ENCODE measurements around the gene AP3B1. TPM values are rescaled to one million over a fixed set of nuclear protein-coding genes. Genes with fewer than 3 reads are reported as not detected.

Gene AP3B1
- total and polyA plus RNA-seq, 2 of the 8 experiments (the other 6 are each of a cell fraction or from before 2014, with no cell fraction given), result 45.8 to 48.3 TPM

- TF ChIP-seq, protein P1, sequence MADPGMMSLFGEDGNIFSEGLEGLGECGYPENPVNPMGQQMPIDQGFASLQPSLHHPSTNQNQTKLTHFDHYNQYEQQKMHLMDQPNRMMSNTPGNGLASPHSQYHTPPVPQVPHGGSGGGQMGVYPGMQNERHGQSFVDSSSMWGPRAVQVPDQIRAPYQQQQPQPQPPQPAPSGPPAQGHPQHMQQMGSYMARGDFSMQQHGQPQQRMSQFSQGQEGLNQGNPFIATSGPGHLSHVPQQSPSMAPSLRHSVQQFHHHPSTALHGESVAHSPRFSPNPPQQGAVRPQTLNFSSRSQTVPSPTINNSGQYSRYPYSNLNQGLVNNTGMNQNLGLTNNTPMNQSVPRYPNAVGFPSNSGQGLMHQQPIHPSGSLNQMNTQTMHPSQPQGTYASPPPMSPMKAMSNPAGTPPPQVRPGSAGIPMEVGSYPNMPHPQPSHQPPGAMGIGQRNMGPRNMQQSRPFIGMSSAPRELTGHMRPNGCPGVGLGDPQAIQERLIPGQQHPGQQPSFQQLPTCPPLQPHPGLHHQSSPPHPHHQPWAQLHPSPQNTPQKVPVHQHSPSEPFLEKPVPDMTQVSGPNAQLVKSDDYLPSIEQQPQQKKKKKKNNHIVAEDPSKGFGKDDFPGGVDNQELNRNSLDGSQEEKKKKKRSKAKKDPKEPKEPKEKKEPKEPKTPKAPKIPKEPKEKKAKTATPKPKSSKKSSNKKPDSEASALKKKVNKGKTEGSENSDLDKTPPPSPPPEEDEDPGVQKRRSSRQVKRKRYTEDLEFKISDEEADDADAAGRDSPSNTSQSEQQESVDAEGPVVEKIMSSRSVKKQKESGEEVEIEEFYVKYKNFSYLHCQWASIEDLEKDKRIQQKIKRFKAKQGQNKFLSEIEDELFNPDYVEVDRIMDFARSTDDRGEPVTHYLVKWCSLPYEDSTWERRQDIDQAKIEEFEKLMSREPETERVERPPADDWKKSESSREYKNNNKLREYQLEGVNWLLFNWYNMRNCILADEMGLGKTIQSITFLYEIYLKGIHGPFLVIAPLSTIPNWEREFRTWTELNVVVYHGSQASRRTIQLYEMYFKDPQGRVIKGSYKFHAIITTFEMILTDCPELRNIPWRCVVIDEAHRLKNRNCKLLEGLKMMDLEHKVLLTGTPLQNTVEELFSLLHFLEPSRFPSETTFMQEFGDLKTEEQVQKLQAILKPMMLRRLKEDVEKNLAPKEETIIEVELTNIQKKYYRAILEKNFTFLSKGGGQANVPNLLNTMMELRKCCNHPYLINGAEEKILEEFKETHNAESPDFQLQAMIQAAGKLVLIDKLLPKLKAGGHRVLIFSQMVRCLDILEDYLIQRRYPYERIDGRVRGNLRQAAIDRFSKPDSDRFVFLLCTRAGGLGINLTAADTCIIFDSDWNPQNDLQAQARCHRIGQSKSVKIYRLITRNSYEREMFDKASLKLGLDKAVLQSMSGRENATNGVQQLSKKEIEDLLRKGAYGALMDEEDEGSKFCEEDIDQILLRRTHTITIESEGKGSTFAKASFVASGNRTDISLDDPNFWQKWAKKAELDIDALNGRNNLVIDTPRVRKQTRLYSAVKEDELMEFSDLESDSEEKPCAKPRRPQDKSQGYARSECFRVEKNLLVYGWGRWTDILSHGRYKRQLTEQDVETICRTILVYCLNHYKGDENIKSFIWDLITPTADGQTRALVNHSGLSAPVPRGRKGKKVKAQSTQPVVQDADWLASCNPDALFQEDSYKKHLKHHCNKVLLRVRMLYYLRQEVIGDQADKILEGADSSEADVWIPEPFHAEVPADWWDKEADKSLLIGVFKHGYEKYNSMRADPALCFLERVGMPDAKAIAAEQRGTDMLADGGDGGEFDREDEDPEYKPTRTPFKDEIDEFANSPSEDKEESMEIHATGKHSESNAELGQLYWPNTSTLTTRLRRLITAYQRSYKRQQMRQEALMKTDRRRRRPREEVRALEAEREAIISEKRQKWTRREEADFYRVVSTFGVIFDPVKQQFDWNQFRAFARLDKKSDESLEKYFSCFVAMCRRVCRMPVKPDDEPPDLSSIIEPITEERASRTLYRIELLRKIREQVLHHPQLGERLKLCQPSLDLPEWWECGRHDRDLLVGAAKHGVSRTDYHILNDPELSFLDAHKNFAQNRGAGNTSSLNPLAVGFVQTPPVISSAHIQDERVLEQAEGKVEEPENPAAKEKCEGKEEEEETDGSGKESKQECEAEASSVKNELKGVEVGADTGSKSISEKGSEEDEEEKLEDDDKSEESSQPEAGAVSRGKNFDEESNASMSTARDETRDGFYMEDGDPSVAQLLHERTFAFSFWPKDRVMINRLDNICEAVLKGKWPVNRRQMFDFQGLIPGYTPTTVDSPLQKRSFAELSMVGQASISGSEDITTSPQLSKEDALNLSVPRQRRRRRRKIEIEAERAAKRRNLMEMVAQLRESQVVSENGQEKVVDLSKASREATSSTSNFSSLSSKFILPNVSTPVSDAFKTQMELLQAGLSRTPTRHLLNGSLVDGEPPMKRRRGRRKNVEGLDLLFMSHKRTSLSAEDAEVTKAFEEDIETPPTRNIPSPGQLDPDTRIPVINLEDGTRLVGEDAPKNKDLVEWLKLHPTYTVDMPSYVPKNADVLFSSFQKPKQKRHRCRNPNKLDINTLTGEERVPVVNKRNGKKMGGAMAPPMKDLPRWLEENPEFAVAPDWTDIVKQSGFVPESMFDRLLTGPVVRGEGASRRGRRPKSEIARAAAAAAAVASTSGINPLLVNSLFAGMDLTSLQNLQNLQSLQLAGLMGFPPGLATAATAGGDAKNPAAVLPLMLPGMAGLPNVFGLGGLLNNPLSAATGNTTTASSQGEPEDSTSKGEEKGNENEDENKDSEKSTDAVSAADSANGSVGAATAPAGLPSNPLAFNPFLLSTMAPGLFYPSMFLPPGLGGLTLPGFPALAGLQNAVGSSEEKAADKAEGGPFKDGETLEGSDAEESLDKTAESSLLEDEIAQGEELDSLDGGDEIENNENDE (IDR thresholded peaks at IDR 0.05; ENCODE audit: insufficient replicate concordance, low read length), result no peak
- TF ChIP-seq ATF2 (IDR thresholded peaks at IDR 0.05; ENCODE audit: low read length), result no peak
- no peak for TF ChIP-seq JUND (IDR thresholded peaks at IDR 0.05; ENCODE audit: low read length)
- TF ChIP-seq POLR2A (IDR thresholded peaks at IDR 0.05; ENCODE audit: control extremely low read depth in 1 of 2, low read depth in 2 of 2, low read length in 2 of 2), result no peak
- no peak for TF ChIP-seq CBX8 (IDR thresholded peaks at IDR 0.05; ENCODE audit: borderline replicate concordance, low read depth, low read length)
- TF ChIP-seq, protein P2, sequence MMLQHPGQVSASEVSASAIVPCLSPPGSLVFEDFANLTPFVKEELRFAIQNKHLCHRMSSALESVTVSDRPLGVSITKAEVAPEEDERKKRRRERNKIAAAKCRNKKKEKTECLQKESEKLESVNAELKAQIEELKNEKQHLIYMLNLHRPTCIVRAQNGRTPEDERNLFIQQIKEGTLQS (IDR thresholded peaks at IDR 0.05; ENCODE audit: insufficient read depth, low read depth, low read length), result no peak
- TF ChIP-seq, protein P3, sequence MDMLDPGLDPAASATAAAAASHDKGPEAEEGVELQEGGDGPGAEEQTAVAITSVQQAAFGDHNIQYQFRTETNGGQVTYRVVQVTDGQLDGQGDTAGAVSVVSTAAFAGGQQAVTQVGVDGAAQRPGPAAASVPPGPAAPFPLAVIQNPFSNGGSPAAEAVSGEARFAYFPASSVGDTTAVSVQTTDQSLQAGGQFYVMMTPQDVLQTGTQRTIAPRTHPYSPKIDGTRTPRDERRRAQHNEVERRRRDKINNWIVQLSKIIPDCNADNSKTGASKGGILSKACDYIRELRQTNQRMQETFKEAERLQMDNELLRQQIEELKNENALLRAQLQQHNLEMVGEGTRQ (IDR thresholded peaks at IDR 0.05; ENCODE audit: low read length), result no peak
- no peak for TF ChIP-seq CREB1 (IDR thresholded peaks at IDR 0.05)
Measured at GRCh38 chr5:78274540-78275197, 19.8 kb downstream of the AP3B1 start (continued).

All from H1 (cell line).